Amniotic stem cell (primary cell): Measurements from ENCODE around the gene PTEN.

Experiments used
- DNase-seq: peaks from one replicate; lab custom pipeline; 2025; lab: John Stamatoyannopoulos, UW

PTEN gene

DNA sequence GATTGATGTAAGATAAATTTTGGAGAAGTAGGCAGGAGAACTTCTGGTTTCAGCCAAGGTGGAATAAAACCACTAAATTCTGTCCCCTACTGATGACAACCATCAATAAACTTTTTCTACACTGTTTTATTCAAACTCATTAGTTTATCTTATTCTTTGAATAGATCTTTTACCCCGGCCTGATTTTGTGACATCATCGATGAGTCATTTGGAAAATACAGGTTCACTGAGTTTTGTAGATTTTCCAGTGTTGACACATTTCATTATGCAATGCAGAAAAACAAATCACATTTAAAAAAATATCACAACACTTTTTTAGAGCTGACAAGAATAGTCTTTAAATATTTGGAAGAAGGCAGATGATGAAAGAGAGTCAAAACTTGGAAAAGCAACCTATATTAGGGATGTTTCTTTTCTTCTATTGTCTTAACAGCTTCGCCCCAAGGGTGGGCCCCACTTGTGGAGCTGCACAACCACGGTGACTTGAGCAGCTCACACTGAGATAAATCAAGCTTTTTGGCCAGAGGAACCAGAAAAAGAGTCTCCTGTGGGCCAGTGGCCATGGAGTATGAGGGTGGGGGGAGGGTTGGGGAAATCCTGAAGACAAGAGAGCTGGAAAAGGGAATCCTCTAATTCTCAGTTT is 112.8 kb downstream of the PTEN start:
- no peak for DNase-seq

DNA sequence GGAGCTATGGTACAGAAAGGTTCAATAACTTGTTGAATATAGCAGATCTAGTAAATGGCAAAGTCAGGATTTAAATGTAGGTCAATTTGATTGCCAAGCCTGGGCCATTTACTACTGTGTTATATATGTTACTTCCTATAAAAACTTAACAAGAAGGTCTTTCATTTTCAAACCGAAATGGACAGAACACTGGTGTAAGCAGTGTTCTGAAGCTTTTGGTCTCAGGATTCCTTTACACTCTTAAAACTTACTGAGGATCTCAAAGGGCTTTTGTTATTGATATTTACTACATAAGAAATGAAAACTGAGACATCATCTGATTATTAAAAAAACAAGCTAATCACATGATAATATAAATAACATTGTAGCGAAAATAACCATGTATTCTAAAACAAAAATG is 114.7 kb downstream of the PTEN start:
- no peak for DNase-seq

DNA sequence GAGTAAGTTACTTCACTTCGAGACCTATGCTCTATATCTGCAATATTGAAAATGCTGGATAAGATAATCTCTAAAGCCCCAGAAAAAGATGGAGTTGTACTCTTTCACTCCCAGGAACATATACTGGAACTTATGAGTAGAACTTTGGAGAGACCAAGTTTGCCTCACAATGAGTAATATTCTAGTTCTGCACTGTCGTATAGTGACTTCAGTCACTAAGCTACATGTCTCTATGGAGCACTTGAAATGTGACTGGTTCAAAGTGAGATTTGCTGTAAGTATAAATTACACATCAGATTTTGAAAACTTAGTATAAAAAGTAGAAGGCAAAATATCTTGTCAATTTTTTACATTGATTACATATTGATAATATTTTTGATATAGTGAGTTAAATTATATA is 116.4 kb downstream of the PTEN start:
- no peak for DNase-seq

DNA sequence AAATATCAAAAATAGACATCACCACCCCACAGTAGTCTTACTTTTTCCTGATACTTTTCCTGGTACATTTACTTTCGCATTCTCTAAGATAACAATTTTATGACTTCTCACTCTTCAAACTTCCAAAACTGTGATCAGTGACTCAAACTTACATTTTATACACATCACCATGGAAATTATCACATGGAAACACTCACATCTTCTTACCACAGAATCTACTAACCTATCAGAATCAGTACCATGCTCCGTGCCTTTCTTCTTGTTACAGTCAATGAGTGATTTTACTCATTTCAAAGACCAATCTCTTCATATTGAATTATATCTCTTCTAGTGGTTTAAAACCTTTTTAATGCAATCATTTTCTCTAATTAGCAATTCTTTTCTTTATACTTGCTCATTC is 120.3 kb downstream of the PTEN start:
- no peak for DNase-seq

DNA sequence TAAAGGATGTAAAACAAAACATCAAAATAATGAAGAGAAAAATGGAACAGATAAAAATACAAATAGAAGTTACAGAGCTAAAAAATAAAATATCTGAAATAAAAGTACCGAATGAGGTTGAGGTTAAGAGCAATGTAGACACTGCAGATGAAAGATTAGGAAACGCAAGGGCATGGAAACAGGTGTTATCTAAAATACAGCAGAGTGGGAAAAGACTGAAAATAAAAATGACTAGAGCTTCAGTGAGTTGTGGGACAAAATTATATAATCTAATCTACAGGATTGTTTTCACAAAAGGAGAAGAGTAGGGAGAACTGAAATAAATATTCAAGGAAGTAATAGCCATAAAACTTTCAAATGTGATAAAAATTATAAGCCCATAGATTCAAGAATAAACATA is 123.8 kb downstream of the PTEN start:
- no peak for DNase-seq

DNA sequence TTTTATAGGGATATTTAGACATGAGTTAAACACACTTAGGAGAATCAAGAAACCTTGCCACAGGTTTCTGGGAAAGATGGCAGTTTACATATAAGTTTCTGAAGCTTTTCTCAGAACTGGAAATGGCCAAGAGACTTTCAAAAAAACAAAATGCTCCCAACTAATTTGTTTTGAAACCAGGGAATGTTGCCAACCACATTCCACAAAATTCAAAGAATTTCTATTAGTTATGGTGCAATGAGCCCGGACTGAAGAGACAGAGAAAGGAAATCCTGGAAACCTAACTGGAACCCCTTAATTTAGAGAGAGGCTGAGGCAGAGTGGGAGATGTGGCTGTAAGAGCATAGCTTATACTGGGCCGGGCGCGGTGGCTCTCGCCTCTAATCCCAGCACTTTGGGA is 128.5 kb downstream of the PTEN start:
- DNase-seq, result no peak

DNA sequence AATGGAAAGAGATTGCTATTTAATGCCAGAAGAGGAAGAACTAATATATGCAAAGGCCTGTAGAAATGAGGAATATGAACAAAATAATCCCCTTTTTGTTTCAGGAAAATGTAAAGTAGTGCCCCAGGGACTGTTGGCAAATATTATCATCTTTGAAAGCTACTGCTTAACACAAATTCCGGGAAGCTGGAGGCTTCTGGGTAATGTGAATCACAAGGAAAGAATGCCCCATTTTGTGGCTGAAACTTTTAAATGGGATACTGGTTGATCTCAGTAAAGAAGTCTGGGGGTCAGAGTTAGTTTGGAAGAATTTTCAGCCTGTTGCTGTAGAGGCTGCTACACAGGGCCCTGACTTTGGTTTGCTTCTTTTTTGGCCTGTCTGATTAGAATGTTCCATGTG is 141.0 kb downstream of the PTEN start:
- DNase-seq, result no peak

DNA sequence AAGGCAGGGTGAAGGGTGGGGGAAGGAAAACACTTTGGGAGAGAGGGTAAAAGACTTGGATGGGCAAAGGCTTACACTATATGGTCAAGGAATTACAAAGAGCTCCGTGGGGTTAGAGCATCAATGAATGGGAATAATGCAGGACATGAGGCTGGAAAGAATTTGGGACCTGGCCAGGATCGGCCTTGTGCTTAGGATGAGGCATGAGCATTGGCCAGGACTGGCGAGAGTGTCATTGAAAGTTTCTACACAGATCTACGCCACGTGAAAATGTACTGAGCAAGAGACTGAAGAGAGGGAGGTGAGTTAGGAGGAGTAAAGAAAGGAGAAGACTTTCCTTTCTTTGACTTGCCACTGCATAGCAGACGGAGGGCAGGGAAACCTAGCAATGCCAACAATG is 142.8 kb downstream of the PTEN start:
- no peak for DNase-seq

DNA sequence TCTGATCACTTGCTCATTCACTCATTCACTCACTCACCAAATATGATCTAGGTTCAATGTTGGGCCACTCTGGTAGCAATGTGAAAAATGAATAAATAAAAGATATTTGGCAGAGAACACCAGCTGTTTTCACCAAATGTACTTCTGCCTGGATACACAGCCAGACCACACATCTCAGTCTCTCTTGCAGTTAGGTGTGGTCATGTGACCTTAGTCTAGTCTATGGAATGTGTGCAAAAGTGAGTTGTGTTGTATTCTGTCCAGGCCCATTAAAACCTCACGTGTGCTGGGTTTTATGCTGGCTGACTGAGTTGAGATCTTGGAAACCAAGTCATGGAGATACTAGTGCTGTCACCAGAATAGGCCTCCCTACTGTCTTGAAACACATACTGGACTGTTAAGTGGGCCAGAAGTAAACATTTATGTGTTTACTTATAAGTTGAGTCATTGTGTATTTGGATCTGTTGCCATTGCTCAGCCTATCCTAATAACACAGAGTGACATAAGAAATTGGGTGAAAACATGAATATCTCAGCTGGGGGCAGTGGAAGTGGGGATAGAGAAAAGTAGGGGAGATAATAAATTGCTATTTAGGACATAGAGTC is 145.5 kb downstream of the PTEN start:
- no peak for DNase-seq

DNA sequence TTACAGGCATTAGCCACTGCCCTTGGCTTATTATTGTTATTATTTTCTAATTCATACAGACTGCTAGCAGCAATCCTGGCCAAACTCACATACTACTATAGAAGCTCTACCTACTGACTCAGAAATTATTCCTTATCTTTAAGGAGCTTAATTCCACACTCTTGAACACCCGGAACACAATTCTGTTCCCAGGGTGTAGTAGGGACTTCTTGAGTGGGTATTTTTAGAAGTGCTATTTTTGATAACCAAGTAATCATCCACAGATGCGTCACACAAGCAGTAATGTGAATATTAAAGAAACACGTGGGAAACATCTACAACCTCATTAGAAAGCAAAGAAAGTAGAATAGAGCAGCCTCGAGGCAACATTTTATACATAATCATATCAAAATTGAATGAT is 149.2 kb downstream of the PTEN start:
- no peak for DNase-seq

DNA sequence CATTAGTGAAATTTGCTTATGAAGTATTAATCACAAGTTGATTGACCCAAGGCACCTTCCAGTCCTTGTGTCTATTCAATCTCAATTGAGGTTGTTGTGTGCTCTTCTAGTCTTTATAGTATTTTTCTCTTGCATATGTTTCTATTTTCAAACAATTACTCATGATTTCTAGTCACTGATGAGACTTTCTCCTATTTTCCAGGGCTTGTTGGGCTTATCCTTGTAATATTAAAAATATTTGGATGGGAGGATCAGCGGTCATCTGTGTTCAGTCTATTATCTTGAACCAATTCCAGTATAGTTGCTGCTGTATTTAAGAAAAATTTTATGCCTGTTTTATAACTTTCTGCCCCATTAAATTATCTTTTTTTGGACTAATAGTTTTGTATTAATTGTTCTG is 154.4 kb downstream of the PTEN start:
- DNase-seq, result no peak

DNA sequence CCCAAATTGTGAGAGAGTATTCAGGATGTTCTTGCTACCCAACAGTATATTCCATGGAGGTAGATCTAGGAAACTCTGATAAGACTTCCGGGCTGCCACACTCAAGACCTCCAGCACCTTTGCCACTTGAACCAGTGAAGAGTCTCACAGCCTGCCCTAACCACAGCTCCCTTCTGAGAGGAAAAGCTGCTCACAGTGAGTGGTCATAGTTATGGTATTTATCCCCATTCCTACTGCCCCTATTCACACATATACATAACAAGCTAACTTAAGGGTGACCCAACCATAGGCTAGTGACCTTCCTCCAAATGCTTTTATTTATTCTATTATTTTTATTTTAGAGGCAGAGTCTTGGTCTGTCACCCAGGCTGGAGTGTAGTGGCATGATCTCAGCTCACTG is 156.3 kb downstream of the PTEN start:
- no peak for DNase-seq
